GM10266 (cell line): ENCODE data around the gene ROR1.

Experiments used
- DNase-seq: peaks from one replicate; pipeline ENCODE4 v3.0.0; 2012; ENCODE audit errors: extremely low spot score
- TF ChIP-seq, protein P1 (sequence below): IDR thresholded peaks from 2 replicates; pipeline ENCODE4 v1.5.1; 2012; ENCODE audit warnings: mild to moderate bottlenecking, low read depth; ENCODE audit not compliant: control insufficient read depth, insufficient read depth; ENCODE audit errors: missing control alignments

The ROR1 gene

DNA sequence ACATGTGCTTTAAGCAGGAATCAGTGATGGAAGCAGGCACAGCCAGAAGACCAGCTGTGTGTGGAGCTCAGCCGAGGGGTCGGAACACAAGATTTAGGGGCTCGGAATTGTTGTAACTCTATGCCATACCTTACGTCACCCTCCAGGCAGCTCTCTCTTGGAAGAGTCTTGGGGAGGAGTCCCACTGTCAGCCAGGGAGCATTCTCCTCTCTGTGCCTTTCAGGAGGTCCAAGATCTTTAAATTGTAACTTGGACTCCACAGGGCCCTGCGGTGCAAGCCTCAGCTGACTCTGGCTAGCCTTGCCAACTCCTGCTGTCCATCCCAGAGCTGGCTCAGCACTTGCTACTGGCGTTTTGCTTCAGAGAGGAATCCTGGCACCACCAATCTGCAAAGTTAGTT is 26.4 kb upstream of the ROR1 start:
- DNase-seq, result no peak
- TF ChIP-seq, protein P1, sequence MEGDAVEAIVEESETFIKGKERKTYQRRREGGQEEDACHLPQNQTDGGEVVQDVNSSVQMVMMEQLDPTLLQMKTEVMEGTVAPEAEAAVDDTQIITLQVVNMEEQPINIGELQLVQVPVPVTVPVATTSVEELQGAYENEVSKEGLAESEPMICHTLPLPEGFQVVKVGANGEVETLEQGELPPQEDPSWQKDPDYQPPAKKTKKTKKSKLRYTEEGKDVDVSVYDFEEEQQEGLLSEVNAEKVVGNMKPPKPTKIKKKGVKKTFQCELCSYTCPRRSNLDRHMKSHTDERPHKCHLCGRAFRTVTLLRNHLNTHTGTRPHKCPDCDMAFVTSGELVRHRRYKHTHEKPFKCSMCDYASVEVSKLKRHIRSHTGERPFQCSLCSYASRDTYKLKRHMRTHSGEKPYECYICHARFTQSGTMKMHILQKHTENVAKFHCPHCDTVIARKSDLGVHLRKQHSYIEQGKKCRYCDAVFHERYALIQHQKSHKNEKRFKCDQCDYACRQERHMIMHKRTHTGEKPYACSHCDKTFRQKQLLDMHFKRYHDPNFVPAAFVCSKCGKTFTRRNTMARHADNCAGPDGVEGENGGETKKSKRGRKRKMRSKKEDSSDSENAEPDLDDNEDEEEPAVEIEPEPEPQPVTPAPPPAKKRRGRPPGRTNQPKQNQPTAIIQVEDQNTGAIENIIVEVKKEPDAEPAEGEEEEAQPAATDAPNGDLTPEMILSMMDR, result no peak

DNA sequence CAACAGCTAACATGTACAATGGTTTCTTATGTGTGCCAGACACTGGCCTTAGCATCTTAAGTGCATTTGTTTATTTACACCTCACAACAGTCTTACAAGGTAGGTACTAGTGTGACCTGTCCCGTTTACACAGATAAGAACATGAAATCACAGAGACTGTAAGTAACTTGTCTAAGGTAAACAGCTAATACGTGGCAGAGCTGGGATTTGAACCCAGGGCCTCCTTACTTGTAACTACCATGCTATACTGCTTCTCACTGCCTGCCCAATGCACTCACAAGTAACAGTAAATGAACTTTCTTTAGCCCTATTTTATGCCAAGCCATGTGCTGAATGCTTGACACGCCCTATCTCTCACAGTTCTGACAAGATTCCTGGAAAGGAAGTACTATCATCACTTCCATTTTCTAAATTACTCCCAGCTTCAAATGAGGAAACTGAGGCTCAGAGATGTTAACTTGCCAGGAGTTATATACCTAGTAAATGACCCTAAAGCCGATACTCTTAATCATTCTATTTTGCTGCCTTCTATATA is 25.7 kb upstream of the ROR1 start:
- TF ChIP-seq, protein P1, result no peak
- no peak for DNase-seq

DNA sequence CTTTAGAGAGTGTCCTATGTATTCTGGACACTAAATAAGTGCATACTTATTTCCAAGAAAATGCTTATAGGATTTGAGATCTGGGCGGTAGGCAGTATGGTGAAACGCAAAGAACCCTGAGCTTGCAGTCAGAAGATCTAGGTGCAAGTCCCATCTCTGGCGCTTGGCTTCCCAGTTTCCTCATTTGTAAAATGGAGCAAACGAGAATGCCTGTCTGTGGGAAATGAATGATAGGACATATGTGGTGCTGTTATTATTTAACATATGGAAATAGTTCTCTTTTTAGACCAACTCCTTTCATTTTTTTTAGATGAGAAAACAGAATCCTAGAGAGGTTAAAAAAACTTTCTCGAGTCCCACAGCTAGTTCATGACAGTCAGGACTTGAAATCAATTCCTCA is 25.2 kb upstream of the ROR1 start:
- no peak for DNase-seq
- TF ChIP-seq, protein P1, result no peak

DNA sequence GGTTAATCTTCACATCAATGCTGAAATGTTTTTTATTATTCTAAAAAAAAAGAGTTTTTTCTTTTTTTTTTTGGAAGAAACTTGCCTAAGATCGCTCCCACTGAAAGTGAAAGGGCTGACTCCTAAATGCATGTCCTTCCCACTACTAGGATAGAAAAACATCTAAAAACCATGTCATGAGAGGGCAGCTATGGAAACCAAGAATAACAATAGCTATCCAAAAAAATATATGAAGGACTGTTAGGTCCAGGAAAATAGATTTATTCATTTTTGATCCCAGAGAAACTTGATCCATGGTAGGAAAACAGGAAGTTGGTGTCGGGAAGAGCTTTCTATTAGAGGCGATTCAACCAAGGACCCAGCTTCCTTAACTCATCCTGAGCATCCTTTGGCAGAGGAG is 23.1 kb upstream of the ROR1 start:
- TF ChIP-seq, protein P1, result no peak
- DNase-seq, result no peak

DNA sequence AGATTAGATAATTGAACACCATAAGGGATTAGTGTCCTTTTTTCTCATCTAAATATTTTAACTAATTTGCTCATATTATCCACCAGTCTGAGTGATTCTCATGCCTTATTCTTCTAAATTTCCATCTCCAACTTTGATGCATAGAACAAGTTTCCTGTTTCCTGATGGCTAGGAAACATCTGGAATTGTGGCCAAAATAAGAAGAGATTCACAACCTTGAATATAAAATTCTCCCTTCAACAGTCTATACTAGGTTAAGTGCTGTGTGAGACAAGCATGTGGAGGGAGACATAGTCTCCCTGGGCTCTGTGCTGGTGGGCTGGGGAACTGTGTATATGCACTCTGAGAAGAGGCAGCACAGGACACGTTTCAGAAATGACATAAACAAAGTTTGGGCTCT is 21.6 kb upstream of the ROR1 start:
- TF ChIP-seq, protein P1, result no peak
- DNase-seq, result no peak

DNA sequence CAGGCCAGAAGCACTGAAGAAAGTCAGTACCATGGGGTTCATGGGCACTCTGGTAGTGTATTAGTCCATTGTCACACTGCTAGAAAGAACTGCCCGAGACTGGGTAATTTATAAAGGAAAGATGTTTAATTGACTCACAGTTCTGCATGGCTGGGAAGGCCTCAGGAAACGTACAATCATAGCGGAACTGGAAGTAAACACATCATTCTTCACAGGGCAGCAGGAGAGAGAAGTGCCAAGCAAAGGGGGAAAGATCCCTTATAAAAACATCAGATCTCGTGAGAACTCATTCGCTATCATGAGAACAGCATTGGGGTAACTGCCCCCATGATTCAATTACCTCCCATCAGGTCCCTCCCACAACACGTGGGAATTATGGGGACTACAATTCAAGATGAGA is 20.2 kb upstream of the ROR1 start:
- DNase-seq, result no peak

DNA sequence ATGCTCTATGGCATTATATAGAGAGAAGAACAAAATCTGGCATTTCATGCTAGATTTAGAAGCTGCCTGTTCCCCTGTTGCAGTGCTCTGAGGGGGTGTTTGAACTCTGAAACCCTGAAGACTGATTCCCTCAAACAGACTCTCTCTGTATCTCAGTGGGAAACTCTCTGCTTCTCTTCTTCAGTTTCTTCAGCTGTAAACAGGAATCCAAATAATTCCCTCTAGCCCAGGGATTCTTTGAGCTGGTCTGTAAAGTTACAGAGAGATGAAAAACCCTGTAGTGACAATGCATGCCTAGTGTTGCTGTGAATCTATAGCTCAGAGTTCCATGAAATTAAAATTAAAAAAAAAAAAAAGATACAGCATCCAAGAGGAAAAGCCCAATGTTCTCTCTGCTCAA is 17.0 kb upstream of the ROR1 start:
- TF ChIP-seq, protein P1, result no peak
- DNase-seq, result no peak

More for the DNA sequence above, 20.2 kb upstream of the ROR1 start:
- TF ChIP-seq, protein P1, result no peak
